Karpas-422 (cell line): Measurements from ENCODE around the gene STON1. TPM values are rescaled to one million over a fixed set of nuclear protein-coding genes. Genes with fewer than 3 reads are reported as not detected.

Source experiments
- small RNA-seq: library from RNA; depleted of rRNA; stranded (forward); fragments of <200 nt; gene quantifications from one replicate; pipeline ENCODE3, GENCODE V24; 2014
- total RNA-seq: library from RNA; depleted of rRNA; stranded (reverse); fragments of >200 nt; shearing (Covaris generic); gene quantifications from 2 replicates; pipeline ENCODE4 v1.2.3, GENCODE V29; 2014; ENCODE audit warnings: low replicate concordance; rRNA removed

Gene STON1
- total RNA-seq, 1 experiment from 2014 or later: 0.63 TPM

Small RNAs within 50 kb of the gene (small RNA-seq; reads per million reads assigned to genes)
- gene RNU6-282P (not detected), gene TPT1P11 (not detected)

Other genes with a start within 250 kb of the STON1 start
- 23.4 and 60.8 TPM in 2 replicates for gene FOXN2, start 215.5 kb upstream of the STON1 start, total RNA-seq
- 23.8 and 35.8 TPM in 2 replicates for gene PPP1R21, start 89.4 kb upstream of the STON1 start, total RNA-seq
- gene GTF2A1L, start 87.7 kb downstream of the STON1 start, total RNA-seq: not detected in 2 replicates
- gene LHCGR, start 225.6 kb downstream of the STON1 start, total RNA-seq: not detected in 2 replicates